GM18951 (cell line): Measurements from ENCODE around the gene ASB2.

Source experiments
- POLR2A ChIP-seq: IDR thresholded peaks from 4 replicates; pipeline ENCODE4 v1.6.1; 2011; ENCODE audit warnings: mild to moderate bottlenecking; ENCODE audit not compliant: insufficient read length, insufficient read depth; ENCODE audit errors: extremely low read depth
- in situ Hi-C: fragments of 300-500 bp; cut with MboI; formaldehyde crosslinking; loops from one replicate; pipeline ENCODE4 v1.12.0; 2022; ENCODE audit warnings: low sequenced_read_pairs, mixed read lengths, inconsistent platforms; ENCODE audit not compliant: unreplicated experiment

Gene ASB2

GRCh38 chr14:93928184-93929047 lies 48.0 kb downstream of the ASB2 start:
- no peak for TF ChIP-seq POLR2A

GRCh38 chr14:93927800-93928145 lies 48.6 kb downstream of the ASB2 start:
- in situ Hi-C loops, result no loop called here
- no peak for TF ChIP-seq POLR2A

More at GRCh38 chr14:93928184-93929047, 48.0 kb downstream of the ASB2 start:
- in situ Hi-C loops, result no loop called here

GRCh38 chr14:93926873-93927799 lies 49.2 kb downstream of the ASB2 start, which contains the start of gene FAM181A:
FAM181A (plus strand) TSS chr14:93927344; CDS start chr14:93928286, 942 bp downstream.
- TF ChIP-seq POLR2A, result no peak
- in situ Hi-C loops, result no loop called here

GRCh38 chr14:93926245-93926872 lies 50.0 kb downstream of the ASB2 start:
- in situ Hi-C loops, result no loop called here
- no peak for TF ChIP-seq POLR2A

GRCh38 chr14:93925374-93925895 lies 50.9 kb downstream of the ASB2 start:
- in situ Hi-C loops, result no loop called here

GRCh38 chr14:93924592-93925355 lies 51.6 kb downstream of the ASB2 start:
- in situ Hi-C loops, result no loop called here
- no peak for TF ChIP-seq POLR2A

More at GRCh38 chr14:93925374-93925895, 50.9 kb downstream of the ASB2 start:
- no peak for TF ChIP-seq POLR2A

- TF ChIP-seq POLR2A, result no peak
- in situ Hi-C loops, result no loop called here
These were observed 52.7 kb downstream of the ASB2 start for GRCh38 chr14:93923626-93924025.

GRCh38 chr14:93921001-93921806 lies 55.2 kb downstream of the ASB2 start:
- in situ Hi-C loops, result no loop called here
- no peak for TF ChIP-seq POLR2A

GRCh38 chr14:93917141-93917540 lies 59.2 kb downstream of the ASB2 start:
- in situ Hi-C loops, result no loop called here

GRCh38 chr14:93916498-93916897 lies 59.9 kb downstream of the ASB2 start:
- TF ChIP-seq POLR2A, result no peak
- in situ Hi-C loops, result no loop called here

More at GRCh38 chr14:93917141-93917540, 59.2 kb downstream of the ASB2 start:
- no peak for TF ChIP-seq POLR2A

- no peak for TF ChIP-seq POLR2A
- in situ Hi-C loops, result no loop called here
These were observed 60.6 kb downstream of the ASB2 start for GRCh38 chr14:93915800-93916199.
